GM06990 (cell line): ENCODE results near the gene PDGFC.

Experiments
- DNase-seq: peaks from one replicate; pipeline ENCODE4 v3.0.0-alpha.2; 2011; ENCODE audit not compliant: insufficient read length; ENCODE audit errors: extremely low read depth
- H3K27me3 ChIP-seq: replicated peaks from 2 replicates; pipeline ENCODE4 v1.6.0; 2011; ENCODE audit warnings: low read length; ENCODE audit not compliant: control insufficient read depth, insufficient read depth
- H3K36me3 ChIP-seq: 2 replicates; pipeline ENCODE4 v1.5.1; 2011; ENCODE audit warnings: low read length; ENCODE audit not compliant: control insufficient read depth, insufficient read depth
- H3K4me3 ChIP-seq: replicated peaks from 2 replicates; pipeline ENCODE4 v1.5.1; 2011; ENCODE audit warnings: low read depth, mild to moderate bottlenecking, control low read depth, low read length
- CTCF ChIP-seq: IDR thresholded peaks from 2 replicates; pipeline ENCODE4 v1.5.1; 2011; ENCODE audit warnings: low read length, control low read depth, mild to moderate bottlenecking, inconsistent platforms; ENCODE audit not compliant: insufficient read depth, poor library complexity, severe bottlenecking

The PDGFC gene

GRCh38 chr4:156711193-156711590 is 260.4 kb downstream of the PDGFC start:
- TF ChIP-seq CTCF = no peak
- no peaks in the 10 kb centered on the region for H3K36me3 ChIP-seq

More at GRCh38 chr4:156711193-156711590, 260.4 kb downstream of the PDGFC start:
- H3K4me3 ChIP-seq = no peak overlapping the region
- DNase-seq = no peak
- no peaks in the 10 kb centered on the region for H3K27me3 ChIP-seq
